ENCODE measurements around the gene PI4KB. TPM values are rescaled to one million over a fixed set of nuclear protein-coding genes. Genes with fewer than 3 reads are reported as not detected.

PI4KB gene
- total and polyA plus RNA-seq, 2 of the 4 experiments (the other 2 are of a cell fraction), result 82.4 to 94.5 TPM

DNA sequence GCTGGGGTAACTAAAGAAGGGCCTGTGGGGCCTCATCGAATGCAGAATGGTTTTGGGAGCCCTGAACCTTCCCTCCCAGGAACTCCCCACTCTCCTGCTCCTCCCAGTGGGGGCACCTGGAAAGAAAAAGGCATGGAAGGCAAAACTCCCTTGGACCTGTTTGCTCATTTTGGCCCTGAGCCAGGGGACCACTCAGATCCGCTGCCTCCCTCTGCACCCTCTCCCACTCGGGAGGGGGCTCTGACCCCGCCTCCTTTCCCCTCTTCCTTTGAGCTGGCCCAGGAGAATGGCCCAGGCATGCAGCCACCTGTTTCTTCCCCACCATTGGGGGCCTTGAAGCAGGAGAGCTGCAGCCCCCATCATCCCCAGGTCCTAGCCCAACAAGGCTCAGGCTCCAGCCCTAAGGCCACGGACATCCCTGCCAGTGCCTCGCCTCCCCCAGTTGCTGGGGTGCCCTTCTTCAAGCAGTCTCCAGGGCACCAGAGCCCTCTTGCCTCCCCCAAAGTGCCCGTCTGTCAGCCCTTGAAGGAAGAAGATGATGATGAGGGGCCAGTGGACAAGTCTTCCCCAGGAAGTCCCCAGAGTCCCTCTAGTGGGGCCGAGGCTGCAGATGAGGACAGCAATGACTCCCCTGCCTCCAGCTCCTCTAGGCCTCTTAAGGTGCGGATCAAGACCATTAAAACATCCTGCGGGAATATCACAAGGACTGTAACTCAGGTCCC, 40.4 kb downstream of the PI4KB start:
- no peak overlapping the region for H2BK20ac ChIP-seq (ENCODE audit: low read depth, low read length)
- no peak overlapping the region for H3K23ac ChIP-seq (ENCODE audit: low read depth, low read length)
- H3K4me1 ChIP-seq (ENCODE audit: control insufficient read depth, insufficient read depth, low read length), result peaks cover 5% of the 10 kb centered on the region; the same call in 1 of the 2 replicates
- in situ Hi-C loops (cut with MboI; ENCODE audit: low sequenced_read_pairs), result no loop called here
- DNase-seq, result no peak
- H4K5ac ChIP-seq (ENCODE audit: low read depth, low read length), result no peak overlapping the region
- H3K9ac ChIP-seq (ENCODE audit: low read depth, low read length), result no peak overlapping the region
- no peak overlapping the region for H2BK5ac ChIP-seq (ENCODE audit: low read depth, low read length, poor library complexity, severe bottlenecking)
- no peak overlapping the region for H3K4ac ChIP-seq (ENCODE audit: low read depth, low read length)
- H2BK15ac ChIP-seq (ENCODE audit: low read depth, low read length), result no peak overlapping the region
- no peak for ATAC-seq (ENCODE audit: low read depth)
- BruUV-seq (replicated peaks), result no TSS peak
- dilution Hi-C loops (cut with HindIII; ENCODE audit: low sequenced_read_pairs, unreplicated experiment), result no loop called here
- no peaks in the 10 kb centered on the region for H3K9me1 ChIP-seq (ENCODE audit: insufficient read depth, low read length)
- H3K56ac ChIP-seq (ENCODE audit: extremely low read depth, insufficient read depth, low read length), result no peak overlapping the region
- H3K4me3 ChIP-seq (ENCODE audit: insufficient read depth, low read depth, low read length), result no peak overlapping the region
- peaks cover 16 to 77% of the 10 kb centered on the region in 2 experiments for H3K79me1 ChIP-seq (ENCODE audit: low read depth in 1 of 2, low read length in 2 of 2)
- H3K36me3 ChIP-seq (ENCODE audit: control insufficient read depth, insufficient read depth, low read length), result peaks cover 58% of the 10 kb centered on the region
- no peak overlapping the region for H4K8ac ChIP-seq (ENCODE audit: low read depth in 2 of 2, low read length in 2 of 2)
- H2AK9ac ChIP-seq (replicated peaks; ENCODE audit: low read depth, low read length, poor library complexity), result no peak overlapping the region
- ChIA-PET POLR2A (ENCODE audit: unreplicated experiment) (no interaction called here), CTCF (no interaction called here)
- WGBS, 2 experiments (ENCODE audit: extremely low coverage in 2 of 2, insufficient read length in 1 of 2), result 71% methylated on average over 3 of the region's 10 CpGs; no CpG with 5 or more reads in 1 of the 2 experiments
- H2AFZ ChIP-seq (replicated peaks; ENCODE audit: low read length, poor library complexity), result no peak overlapping the region
- peaks cover 39% of the 10 kb centered on the region for H4K20me1 ChIP-seq (ENCODE audit: insufficient read depth, low read length)
- TF ChIP-seq POLR2A (IDR thresholded peaks at IDR 0.05; ENCODE audit: low read depth, low read length), result no peak
- TF ChIP-seq RCOR1 (IDR thresholded peaks at IDR 0.05; ENCODE audit: insufficient replicate concordance, low read length), result no peak
- TF ChIP-seq MAFK (IDR thresholded peaks at IDR 0.05; ENCODE audit: low read depth, low read length), result no peak
- TF ChIP-seq BHLHE40 (IDR thresholded peaks at IDR 0.05; ENCODE audit: low read depth, low read length), result no peak
- TF ChIP-seq CHD1 (IDR thresholded peaks at IDR 0.05; ENCODE audit: low read depth, low read length), result no peak
- TF ChIP-seq FOS (IDR thresholded peaks at IDR 0.05; ENCODE audit: low read depth, low read length), result no peak
- TF ChIP-seq SMC3 (IDR thresholded peaks at IDR 0.05; ENCODE audit: low read depth, low read length), result no peak
- TF ChIP-seq MXI1 (IDR thresholded peaks at IDR 0.05; ENCODE audit: borderline replicate concordance, low read depth, low read length), result no peak
- TF ChIP-seq RFX5 (IDR thresholded peaks at IDR 0.05; ENCODE audit: low read depth, low read length), result no peak
- TF ChIP-seq, protein P1, sequence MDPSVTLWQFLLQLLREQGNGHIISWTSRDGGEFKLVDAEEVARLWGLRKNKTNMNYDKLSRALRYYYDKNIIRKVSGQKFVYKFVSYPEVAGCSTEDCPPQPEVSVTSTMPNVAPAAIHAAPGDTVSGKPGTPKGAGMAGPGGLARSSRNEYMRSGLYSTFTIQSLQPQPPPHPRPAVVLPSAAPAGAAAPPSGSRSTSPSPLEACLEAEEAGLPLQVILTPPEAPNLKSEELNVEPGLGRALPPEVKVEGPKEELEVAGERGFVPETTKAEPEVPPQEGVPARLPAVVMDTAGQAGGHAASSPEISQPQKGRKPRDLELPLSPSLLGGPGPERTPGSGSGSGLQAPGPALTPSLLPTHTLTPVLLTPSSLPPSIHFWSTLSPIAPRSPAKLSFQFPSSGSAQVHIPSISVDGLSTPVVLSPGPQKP (IDR thresholded peaks at IDR 0.05; ENCODE audit: borderline replicate concordance, low read depth, low read length), result no peak
- TF ChIP-seq CEBPB (IDR thresholded peaks at IDR 0.05; ENCODE audit: low read depth, low read length), result no peak
- TF ChIP-seq RAD21 (IDR thresholded peaks at IDR 0.05; ENCODE audit: low read length), result no peak
- TF ChIP-seq NFE2L2 (IDR thresholded peaks at IDR 0.05; ENCODE audit: low read depth, low read length), result no peak
- TF ChIP-seq, protein P2, sequence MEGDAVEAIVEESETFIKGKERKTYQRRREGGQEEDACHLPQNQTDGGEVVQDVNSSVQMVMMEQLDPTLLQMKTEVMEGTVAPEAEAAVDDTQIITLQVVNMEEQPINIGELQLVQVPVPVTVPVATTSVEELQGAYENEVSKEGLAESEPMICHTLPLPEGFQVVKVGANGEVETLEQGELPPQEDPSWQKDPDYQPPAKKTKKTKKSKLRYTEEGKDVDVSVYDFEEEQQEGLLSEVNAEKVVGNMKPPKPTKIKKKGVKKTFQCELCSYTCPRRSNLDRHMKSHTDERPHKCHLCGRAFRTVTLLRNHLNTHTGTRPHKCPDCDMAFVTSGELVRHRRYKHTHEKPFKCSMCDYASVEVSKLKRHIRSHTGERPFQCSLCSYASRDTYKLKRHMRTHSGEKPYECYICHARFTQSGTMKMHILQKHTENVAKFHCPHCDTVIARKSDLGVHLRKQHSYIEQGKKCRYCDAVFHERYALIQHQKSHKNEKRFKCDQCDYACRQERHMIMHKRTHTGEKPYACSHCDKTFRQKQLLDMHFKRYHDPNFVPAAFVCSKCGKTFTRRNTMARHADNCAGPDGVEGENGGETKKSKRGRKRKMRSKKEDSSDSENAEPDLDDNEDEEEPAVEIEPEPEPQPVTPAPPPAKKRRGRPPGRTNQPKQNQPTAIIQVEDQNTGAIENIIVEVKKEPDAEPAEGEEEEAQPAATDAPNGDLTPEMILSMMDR (conservative IDR thresholded peaks at IDR 0.05; ENCODE audit: low read depth, low read length), result no peak
- TF ChIP-seq, protein P3, sequence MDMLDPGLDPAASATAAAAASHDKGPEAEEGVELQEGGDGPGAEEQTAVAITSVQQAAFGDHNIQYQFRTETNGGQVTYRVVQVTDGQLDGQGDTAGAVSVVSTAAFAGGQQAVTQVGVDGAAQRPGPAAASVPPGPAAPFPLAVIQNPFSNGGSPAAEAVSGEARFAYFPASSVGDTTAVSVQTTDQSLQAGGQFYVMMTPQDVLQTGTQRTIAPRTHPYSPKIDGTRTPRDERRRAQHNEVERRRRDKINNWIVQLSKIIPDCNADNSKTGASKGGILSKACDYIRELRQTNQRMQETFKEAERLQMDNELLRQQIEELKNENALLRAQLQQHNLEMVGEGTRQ (IDR thresholded peaks at IDR 0.05; ENCODE audit: low read depth, low read length), result no peak
- no peak for TF ChIP-seq MAZ (IDR thresholded peaks at IDR 0.05; ENCODE audit: borderline replicate concordance, low read depth, low read length)
- H3K27ac ChIP-seq (ENCODE audit: insufficient read depth, low read length), result no peak overlapping the region
- no peaks in the 10 kb centered on the region for H3K9me3 ChIP-seq (ENCODE audit: control insufficient read depth, insufficient read depth, low read length)
- intact Hi-C loops (cut with micrococcal nuclease), result no loop called here
- no peak overlapping the region for H2AK5ac ChIP-seq (ENCODE audit: low read depth, low read length)
- no peaks in the 10 kb centered on the region for H3K27me3 ChIP-seq (ENCODE audit: control insufficient read depth, insufficient read depth, low read length)
- no peak overlapping the region for H3K18ac ChIP-seq (ENCODE audit: low read depth, low read length)
- no peak overlapping the region for H3K4me2 ChIP-seq (ENCODE audit: low read depth, low read length)
- H3K14ac ChIP-seq (replicated peaks; ENCODE audit: low read depth, low read length), result no peak overlapping the region
- no peak overlapping the region for H2BK120ac ChIP-seq (ENCODE audit: low read depth, low read length)
- no peak overlapping the region for H4K91ac ChIP-seq (ENCODE audit: insufficient read depth, low read depth, low read length)

Data from IMR-90 (cell line).